Endothelial cell of umbilical vein (primary cell): ENCODE results near the gene MKRN1. TPM values are rescaled to one million over a fixed set of nuclear protein-coding genes. Genes with fewer than 3 reads are reported as not detected.

Experiments used
- BruUV-seq: library from RNA; stranded (reverse); fragments of 400-500 nt; replicated peaks from 2 replicates; lab custom pipeline; 2021; lab: Mats Ljungman, UMichigan
- CTCF ChIA-PET: fragments of 300-600, 350-600 bp; sonication (Branson Sonifier 250); formaldehyde crosslinking; loops from one replicate; lab custom pipeline; 2021; ENCODE audit warnings: antibody characterized with exemption, inconsistent platforms; lab: Charles Lee
- POLR2A ChIA-PET: fragments of 300-600, 350-600 bp; sonication (Branson Sonifier 250); formaldehyde crosslinking; loops from one replicate; lab custom pipeline; 2021; ENCODE audit warnings: antibody characterized with exemption, inconsistent platforms; lab: Charles Lee
- DNase-seq: peaks from one replicate; pipeline ENCODE4 v3.0.0-alpha.2; 2011; ENCODE audit warnings: low read depth, low spot score
- FAIRE-seq: peaks from 2 replicates; lab custom pipeline; 2011; peaks lifted over from hg19 to GRCh38; lab: Jason Lieb, UNC
- H2AFZ ChIP-seq: 2 replicates; pipeline ENCODE4 v1.6.0; 2012; ENCODE audit warnings: low read depth, low read length, control low read depth, inconsistent platforms
- H3K27ac ChIP-seq: 2 replicates; pipeline ENCODE4 v1.5.1; 2011; ENCODE audit warnings: low read depth, mild to moderate bottlenecking, control low read depth, low read length, moderate library complexity; ENCODE audit not compliant: insufficient read depth
- H3K27me3 ChIP-seq, 2 experiments: 2 replicates each; pipeline versions ENCODE4 v1.6.0 to v1.6.1; 2011; ENCODE audit warnings: low read length in 2 of 2, mixed read lengths in 1 of 2; ENCODE audit not compliant: control insufficient read depth in 2 of 2, insufficient read depth in 2 of 2
- H3K36me3 ChIP-seq, 2 experiments: 2 replicates in 1 of 2; 3 replicates in 1 of 2; pipeline ENCODE4 v1.5.1; 2011; ENCODE audit warnings: low read length in 2 of 2, mild to moderate bottlenecking in 1 of 2, moderate library complexity in 1 of 2; ENCODE audit not compliant: control insufficient read depth in 2 of 2, insufficient read depth in 2 of 2; ENCODE audit errors: extremely low read depth in 1 of 2
- H3K4me1 ChIP-seq: 3 replicates; pipeline ENCODE4 v1.5.1; 2011; ENCODE audit warnings: mild to moderate bottlenecking, low read length; ENCODE audit not compliant: control insufficient read depth, insufficient read depth; ENCODE audit errors: extremely low read depth
- H3K4me2 ChIP-seq: 2 replicates; pipeline ENCODE4 v1.6.1; 2011; ENCODE audit warnings: low read length, control low read depth, mixed read lengths; ENCODE audit not compliant: insufficient read depth
- H3K4me3 ChIP-seq, 3 experiments: fragments of 200-600 bp in 1 of 3; sonication (generic), shearing (Covaris generic) in 1 of 3; replicated peaks in 1 of 3; 2 replicates each; pipeline ENCODE4 v1.5.1; 2011 to 2016; ENCODE audit warnings: control low read depth in 3 of 3, low read length in 3 of 3, mild to moderate bottlenecking in 2 of 3, inconsistent platforms in 1 of 3, low read depth in 1 of 3, moderate library complexity in 1 of 3; ENCODE audit not compliant: insufficient read depth in 1 of 3
- H3K79me2 ChIP-seq: 2 replicates; pipeline ENCODE4 v1.6.0; 2012; ENCODE audit warnings: low read length, inconsistent platforms; ENCODE audit not compliant: control insufficient read depth, insufficient read depth
- H3K9ac ChIP-seq: replicated peaks from 2 replicates; pipeline ENCODE3; 2011; ENCODE audit warnings: low read length, control low read depth; ENCODE audit not compliant: insufficient read depth; ENCODE audit errors: extremely low read depth
- H3K9me1 ChIP-seq: replicated peaks from 3 replicates; pipeline ENCODE4 v1.6.0; 2011; ENCODE audit warnings: mild to moderate bottlenecking, low read length; ENCODE audit not compliant: control insufficient read depth, insufficient read depth; ENCODE audit errors: extremely low read depth
- H3K9me3 ChIP-seq: replicated peaks from 2 replicates; pipeline ENCODE4 v1.5.1; 2012; ENCODE audit warnings: low read length, inconsistent platforms; ENCODE audit not compliant: control insufficient read depth, insufficient read depth
- H4K20me1 ChIP-seq: replicated peaks from 2 replicates; pipeline ENCODE3; 2011; ENCODE audit warnings: mild to moderate bottlenecking, low read length; ENCODE audit not compliant: control insufficient read depth, insufficient read depth; ENCODE audit errors: extremely low read depth
- CTCF ChIP-seq, 2 donors: IDR thresholded peaks; 1 replicate in 1 of 2; 2 replicates in 1 of 2; pipeline ENCODE4 v1.5.1; 2011; ENCODE audit warnings: low read length in 2 of 2, mild to moderate bottlenecking in 2 of 2, moderate library complexity in 2 of 2, control low read depth in 1 of 2, inconsistent platforms in 1 of 2, low read depth in 1 of 2; ENCODE audit not compliant: insufficient read depth in 1 of 2; ENCODE audit errors: extremely low read depth in 1 of 2
- FOS ChIP-seq: IDR thresholded peaks from 2 replicates; pipeline ENCODE4 v1.6.1; 2011; ENCODE audit warnings: mild to moderate bottlenecking, low read length, moderate library complexity, borderline replicate concordance; ENCODE audit not compliant: insufficient read depth
- JUN ChIP-seq: IDR thresholded peaks from 2 replicates; pipeline ENCODE4 v1.6.1; 2011; ENCODE audit warnings: borderline replicate concordance, low read depth; ENCODE audit not compliant: insufficient read length, insufficient read depth
- MYC ChIP-seq: IDR thresholded peaks from one replicate; pipeline ENCODE4 v1.6.1; 2011; ENCODE audit warnings: mild to moderate bottlenecking, low read depth, low read length
- POLR2AphosphoS5 ChIP-seq: IDR thresholded peaks from 2 replicates; pipeline ENCODE4 v1.6.1; 2012; ENCODE audit warnings: low read depth, mild to moderate bottlenecking, control low read depth, low read length, moderate library complexity; ENCODE audit not compliant: insufficient read depth
- dilution Hi-C: fragments of 300-500 bp; cut with MboI; formaldehyde crosslinking; loops from one replicate; pipeline ENCODE4 v1.15.0; 2019; ENCODE audit warnings: low sequenced_read_pairs; ENCODE audit not compliant: extremely low pct_ligation_motif_present
- intact Hi-C: fragments of 100-400 bp; cut with micrococcal nuclease; formaldehyde crosslinking; loops from one replicate; pipeline ENCODE4 v1.10.0; 2022
- polyA plus RNA-seq, 4 experiments: library from polyadenylated mRNA; depleted of rRNA in 3 of 4; stranded (reverse) in 3 of 4; unstranded in 1 of 4; fragments of >200 nt; gene quantifications; 2 replicates each; pipeline versions ENCODE4 v1.2.1 to v1.2.3, GENCODE V29; 2011 to 2012; ENCODE audit warnings: missing spikeins in 1 of 4
- total RNA-seq: library from RNA; stranded (reverse); gene quantifications from 2 replicates; pipeline ENCODE4 v1.2.3, GENCODE V29; 2021

MKRN1 gene
- total and polyA plus RNA-seq, 2 donors (not counting 3 experiments of a cell fraction or from before 2014, with no cell fraction given) = 24.9 to 52.2 TPM

DNA sequence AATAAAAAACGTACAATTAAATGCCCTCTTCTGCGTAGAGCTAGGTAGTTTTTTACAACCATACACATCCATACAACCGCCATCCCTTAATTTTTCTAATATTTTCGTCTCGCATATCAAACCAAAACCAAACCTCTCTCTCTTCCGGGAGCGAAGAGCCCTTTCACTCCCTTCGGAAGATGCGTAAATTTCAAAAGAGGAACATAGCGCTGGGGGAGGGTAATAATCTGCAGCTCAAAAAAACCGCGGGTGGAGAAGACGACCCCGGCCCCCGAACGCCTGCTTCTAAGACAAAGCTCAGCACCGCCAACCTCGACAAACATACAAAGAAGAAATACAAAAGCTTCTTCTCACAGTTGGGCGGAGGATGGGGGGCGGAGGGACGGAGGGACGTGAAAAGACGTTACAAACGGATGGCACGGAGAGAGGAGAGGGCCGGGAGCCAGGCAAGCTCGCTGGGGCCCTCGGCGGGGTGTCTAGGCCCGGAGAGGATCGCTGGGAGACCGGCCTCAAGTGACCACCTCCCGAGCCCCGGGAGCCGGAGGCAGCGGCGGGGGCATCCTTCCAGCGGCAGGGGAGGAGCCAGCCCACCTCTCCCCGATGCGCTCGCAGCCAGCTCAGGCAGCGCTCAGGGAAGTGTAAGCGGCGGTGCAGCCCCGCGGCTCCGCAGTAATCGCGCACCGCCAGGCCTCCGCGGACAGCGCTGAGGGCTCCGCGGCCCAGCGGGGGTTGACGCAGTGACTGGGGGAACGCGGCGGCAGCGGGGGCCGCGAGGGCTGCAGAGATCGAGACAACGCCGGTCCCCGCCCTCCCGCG, 851 bp downstream of the MKRN1 start:
- peaks cover 13% of the 10 kb centered on the region for H3K4me1 ChIP-seq
- dilution Hi-C loops (no loop called here), intact Hi-C loops (loop anchor here (1.0 to 5.0 kb wide), 7 partner anchors 15 to 1169 kb away; partner anchors contain the start of gene BRAF)
- H3K4me3 ChIP-seq = peak overlapping the region; percentile 84 to 93 (median 89)
- H3K9me3 ChIP-seq = no peaks in the 10 kb centered on the region
- H4K20me1 ChIP-seq = no peaks in the 10 kb centered on the region
- TF ChIP-seq POLR2AphosphoS5 = no peak
- TF ChIP-seq MYC = no peak
- TF ChIP-seq JUN = no peak
- TF ChIP-seq FOS = no peak
- no peak for TF ChIP-seq CTCF (IDR thresholded peaks at IDR 0.05; ENCODE audit: extremely low read depth in 1 of 2, insufficient read depth in 1 of 2, low read depth in 1 of 2, low read length in 2 of 2)
- BruUV-seq = TSS peak; percentile 33
- peak; percentile 61 for DNase-seq
- H3K9ac ChIP-seq = peak overlapping the region; percentile 54
- ChIA-PET CTCF (interaction anchor here (1.0 to 2.9 kb wide), 6 partner anchors 9 to 303 kb away, joined by 3 to 16 read pairs (median 4); no protein-coding TSS in a partner anchor), POLR2A (interaction anchor here (1.1 kb wide), 1 partner anchor 303 kb away, joined by 3 read pairs; no protein-coding TSS in a partner anchor)
- H3K36me3 ChIP-seq = no peaks in the 10 kb centered on the region
- H3K79me2 ChIP-seq = peaks cover 37% of the 10 kb centered on the region
- H3K9me1 ChIP-seq = no peaks in the 10 kb centered on the region
- FAIRE-seq = no peak
- H2AFZ ChIP-seq = peak overlapping the region; percentile 92
- peak overlapping the region; percentile 98 for H3K4me2 ChIP-seq
- H3K27me3 ChIP-seq = peaks cover 0 to 4% of the 10 kb centered on the region in 2 experiments
- H3K27ac ChIP-seq = peak overlapping the region; percentile 39
